Measurements from ENCODE around the gene KRT16. TPM values are rescaled to one million over a fixed set of nuclear protein-coding genes. Genes with fewer than 3 reads are reported as not detected.
A peak's percentile ranks its signal among the peaks of the same experiment; 100 is the strongest.

Gene KRT16
- total and polyA plus RNA-seq, 2 of the 8 experiments (the other 6 are each of a cell fraction or from before 2014, with no cell fraction given) = not detected

GRCh38 chr17:41631025-41631897, 18.7 kb upstream of the KRT16 start:
- no peak overlapping the region for H3K4me3 ChIP-seq (ENCODE audit: extremely low read depth in 1 of 4, insufficient read depth in 2 of 4, low read depth in 3 of 4, low read length in 4 of 4)
- 86% methylated on average over 8 of the region's 8 CpGs; no CpG with 5 or more reads in 1 of the 2 experiments for WGBS, 2 experiments (ENCODE audit: extremely low coverage in 1 of 2, insufficient coverage in 1 of 2, insufficient read length in 1 of 2, insufficient replicate concordance in 2 of 2, low coverage in 1 of 2, low lambda C conversion rate in 2 of 2, missing lambda C conversion rate in 1 of 2)
- no peak overlapping the region for H4K91ac ChIP-seq (replicated peaks; ENCODE audit: insufficient read length, low read length)
- no peak overlapping the region for H3K14ac ChIP-seq (ENCODE audit: insufficient read length)
- H4K5ac ChIP-seq (ENCODE audit: insufficient read length, low read depth, low read length) = no peak overlapping the region
- 0 out of 2 replicates have a peak overlapping the region, but pooled peaks have one; percentile 12 for H4K8ac ChIP-seq (ENCODE audit: extremely low read depth, insufficient read depth, low read length)
- H2AK5ac ChIP-seq (ENCODE audit: low read depth, low read length) = no peak overlapping the region
- peaks cover 12% of the 10 kb centered on the region; the same call in 1 of the 2 replicates for H3K23me2 ChIP-seq (ENCODE audit: low read depth, low read length)
- no peak overlapping the region for H2BK5ac ChIP-seq (ENCODE audit: low read depth, low read length)
- H3K27ac ChIP-seq (ENCODE audit: low read depth, low read length) = no peak overlapping the region
- H3K9me3 ChIP-seq (ENCODE audit: insufficient read depth in 2 of 2, low read depth in 1 of 2, low read length in 1 of 2) = no peaks in the 10 kb centered on the region
- no peaks in the 10 kb centered on the region for H3K79me2 ChIP-seq (ENCODE audit: control insufficient read depth in 1 of 2, insufficient read depth in 2 of 2, low read length in 2 of 2)
- H3K23ac ChIP-seq (ENCODE audit: insufficient read length) = no peak overlapping the region
- FAIRE-seq = no peak
- peaks cover 0 to 11% of the 10 kb centered on the region in 2 experiments for H4K20me1 ChIP-seq (replicated peaks in 1 of 2; ENCODE audit: control insufficient read depth in 1 of 2, insufficient read depth in 2 of 2, low read length in 2 of 2)
- H2AFZ ChIP-seq (ENCODE audit: low read length) = no peak overlapping the region
- no peak overlapping the region for H3K4ac ChIP-seq (replicated peaks; ENCODE audit: insufficient read length, low read depth, low read length)
- no peaks in the 10 kb centered on the region for H3K79me1 ChIP-seq (ENCODE audit: low read depth, low read length)
- no peak overlapping the region for H3K9ac ChIP-seq (replicated peaks in 1 of 4; ENCODE audit: extremely low read depth in 1 of 4, low read depth in 3 of 4, low read length in 3 of 4)
- H3K4me1 ChIP-seq (replicated peaks in 1 of 4; ENCODE audit: control insufficient read depth in 3 of 4, insufficient read depth in 4 of 4, low read length in 3 of 4) = peaks cover 0 to 14% (median 4%) of the 10 kb centered on the region in 4 experiments; a peak in 2 of 7 replicates
- no peak overlapping the region for H2BK12ac ChIP-seq (ENCODE audit: low read depth, low read length)
- ChIA-PET CTCF (ENCODE audit: partially characterized antibody) (interaction anchor here (2.0 to 14.5 kb wide), 4 partner anchors 11 to 82 kb away, joined by 4 to 103 read pairs (median 10); no protein-coding TSS in a partner anchor), POLR2A (ENCODE audit: partially characterized antibody) (interaction anchor here (0.9 kb wide), 1 partner anchor 60 kb away, joined by 3 read pairs; no protein-coding TSS in a partner anchor)
- DNase-seq (ENCODE audit: low read depth in 1 of 2, low spot score in 2 of 2) = no peak
- no peaks in the 10 kb centered on the region; a peak in 1 of 8 replicates for H3K36me3 ChIP-seq (ENCODE audit: control insufficient read depth in 2 of 4, insufficient read depth in 4 of 4, low read length in 3 of 4)
- no peak overlapping the region for H3K56ac ChIP-seq (replicated peaks; ENCODE audit: insufficient read length, low read depth, low read length)
- no peak overlapping the region for H3K4me2 ChIP-seq (ENCODE audit: insufficient read depth in 1 of 2, low read depth in 2 of 2, low read length in 2 of 2)
- H3K27me3 ChIP-seq (replicated peaks in 1 of 4; ENCODE audit: control insufficient read depth in 3 of 4, extremely low read depth in 1 of 4, insufficient read depth in 3 of 4, low read length in 3 of 4) = peaks cover 0 to 3% (median 0%) of the 10 kb centered on the region in 4 experiments; a peak in 1 of 7 replicates
- H2BK20ac ChIP-seq (ENCODE audit: low read length) = no peak overlapping the region
- H3K18ac ChIP-seq (ENCODE audit: extremely low read depth, low read length) = no peak overlapping the region
- no peak overlapping the region for H2BK120ac ChIP-seq (replicated peaks; ENCODE audit: low read depth, low read length)
- H2BK15ac ChIP-seq (ENCODE audit: low read length) = no peak overlapping the region
- TF ChIP-seq PHF8 (conservative IDR thresholded peaks at IDR 0.05; ENCODE audit: low read depth, low read length) = no peak
- no peak for TF ChIP-seq POU5F1 (IDR thresholded peaks at IDR 0.05; ENCODE audit: low read depth, low read length)
- TF ChIP-seq CBX8 (IDR thresholded peaks at IDR 0.05; ENCODE audit: borderline replicate concordance, low read depth, low read length) = no peak
- TF ChIP-seq BRCA1 (IDR thresholded peaks at IDR 0.05; ENCODE audit: low read depth, low read length) = no peak
- TF ChIP-seq SAP30 (IDR thresholded peaks at IDR 0.05; ENCODE audit: insufficient read depth, insufficient replicate concordance, low read length) = no peak
- TF ChIP-seq CHD1 (IDR thresholded peaks at IDR 0.05; ENCODE audit: low read depth, low read length) = no peak
- TF ChIP-seq RAD21 (IDR thresholded peaks at IDR 0.05 in 1 of 2, conservative IDR thresholded peaks at IDR 0.05 in 1 of 2; ENCODE audit: low read depth in 2 of 2, low read length in 2 of 2) = no peak
- no peak for TF ChIP-seq GABPA (IDR thresholded peaks at IDR 0.05; ENCODE audit: borderline replicate concordance, insufficient read depth, low read length)
- no peak for TF ChIP-seq KDM4A (IDR thresholded peaks at IDR 0.05; ENCODE audit: low read depth, low read length, severe bottlenecking)

Data from H1 (cell line).